OCI-LY7 (cell line): ENCODE measurements around the gene GIMAP7. TPM values are rescaled to one million over a fixed set of nuclear protein-coding genes. Genes with fewer than 3 reads are reported as not detected.

ENCODE experiments used
- BruUV-seq: library from RNA; stranded (reverse); fragments of 400-500 nt; replicated peaks from 2 replicates; lab custom pipeline; 2021; lab: Mats Ljungman, UMichigan
- CTCF ChIA-PET: fragments of 300-600 bp; sonication (Branson Sonifier 250); formaldehyde crosslinking; loops from one replicate; lab custom pipeline; 2022; ENCODE audit warnings: antibody characterized with exemption; ENCODE audit not compliant: unreplicated experiment; lab: Charles Lee
- POLR2A ChIA-PET: fragments of 300-600 bp; sonication (Branson Sonifier 250); formaldehyde crosslinking; loops from one replicate; lab custom pipeline; 2022; ENCODE audit warnings: antibody characterized with exemption; lab: Charles Lee
- DNase-seq: peaks from one replicate; pipeline ENCODE4 v3.0.0-alpha.2; 2015; ENCODE audit warnings: low spot score
- H2AFZ ChIP-seq: fragments of 200-600 bp; sonication (generic), shearing (Covaris generic); 2 replicates; pipeline ENCODE4 v1.6.1; 2014; ENCODE audit warnings: mild to moderate bottlenecking, antibody characterized with exemption, low read length, moderate library complexity
- H3K27ac ChIP-seq: fragments of 200-600 bp; sonication (generic); 2 replicates; pipeline ENCODE4 v1.5.1; 2014; ENCODE audit warnings: mixed run types, low read depth, mild to moderate bottlenecking, moderate library complexity, low read length, inconsistent platforms; ENCODE audit not compliant: poor library complexity, severe bottlenecking
- H3K36me3 ChIP-seq: fragments of 200-600 bp; sonication (generic); 2 replicates; pipeline ENCODE4 v1.6.1; 2014; ENCODE audit warnings: mild to moderate bottlenecking, antibody characterized with exemption, low read length, moderate library complexity, mixed read lengths; ENCODE audit not compliant: insufficient read depth
- H3K4me1 ChIP-seq: fragments of 200-600 bp; sonication (generic); 2 replicates; pipeline ENCODE4 v1.5.1; 2014; ENCODE audit warnings: mild to moderate bottlenecking, low read length; ENCODE audit not compliant: insufficient read depth, poor library complexity, severe bottlenecking
- H3K4me2 ChIP-seq: fragments of 200-600 bp; sonication (generic); 2 replicates; pipeline ENCODE4 v1.6.1; 2014; ENCODE audit warnings: mild to moderate bottlenecking, low read length
- H3K4me3 ChIP-seq: fragments of 200-600 bp; sonication (generic); 2 replicates; pipeline ENCODE4 v1.5.1; 2014; ENCODE audit warnings: mild to moderate bottlenecking, low read depth, low read length; ENCODE audit not compliant: poor library complexity, severe bottlenecking
- H3K79me2 ChIP-seq: fragments of 200-600 bp; sonication (generic); 2 replicates; pipeline ENCODE4 v1.6.1; 2016; ENCODE audit warnings: low read depth, mild to moderate bottlenecking, low read length, moderate library complexity, mixed read lengths; ENCODE audit not compliant: insufficient read depth
- H3K9me2 ChIP-seq: fragments of 200-600 bp; sonication (generic); 2 replicates; pipeline ENCODE4 v1.6.1; 2016; ENCODE audit warnings: mild to moderate bottlenecking, low read length, mixed read lengths; ENCODE audit not compliant: insufficient read depth
- H3K9me3 ChIP-seq: fragments of 200-600 bp; sonication (generic); 2 replicates; pipeline ENCODE4 v1.6.1; 2014; ENCODE audit warnings: mild to moderate bottlenecking, mixed run types, low read length, mixed read lengths
- H4K20me1 ChIP-seq: fragments of 200-600 bp; sonication (generic); 2 replicates; pipeline ENCODE4 v1.6.1; 2014; ENCODE audit warnings: mild to moderate bottlenecking, antibody characterized with exemption, low read length, moderate library complexity, mixed read lengths; ENCODE audit not compliant: insufficient read depth
- CTCF ChIP-seq: fragments of 200-600 bp; sonication (generic); conservative IDR thresholded peaks from 2 replicates; pipeline ENCODE4 v1.5.1; 2014; ENCODE audit warnings: mild to moderate bottlenecking, antibody characterized with exemption, low read length, moderate library complexity, mixed read lengths
- EZH2phosphoT487 ChIP-seq: fragments of 200-600 bp; sonication (generic); IDR thresholded peaks from 2 replicates; pipeline ENCODE4 v1.6.1; 2018; ENCODE audit warnings: low read depth, borderline replicate concordance, mild to moderate bottlenecking, mixed run types, antibody characterized with exemption, low read length, moderate library complexity, mixed read lengths
- intact Hi-C: fragments of 100-400 bp; cut with micrococcal nuclease; formaldehyde crosslinking; loops from one replicate; pipeline ENCODE4 v1.10.0; 2022; ENCODE audit not compliant: unreplicated experiment
- total RNA-seq, 2 experiments: library from RNA; depleted of rRNA in 1 of 2; stranded (reverse); fragments of >200 nt in 1 of 2; shearing (Covaris generic) in 1 of 2; gene quantifications; 2 replicates each; pipeline ENCODE4 v1.2.3, GENCODE V29; 2014 to 2022

GIMAP7 gene
- total RNA-seq, 2 experiments from 2014 or later, result not detected

DNA sequence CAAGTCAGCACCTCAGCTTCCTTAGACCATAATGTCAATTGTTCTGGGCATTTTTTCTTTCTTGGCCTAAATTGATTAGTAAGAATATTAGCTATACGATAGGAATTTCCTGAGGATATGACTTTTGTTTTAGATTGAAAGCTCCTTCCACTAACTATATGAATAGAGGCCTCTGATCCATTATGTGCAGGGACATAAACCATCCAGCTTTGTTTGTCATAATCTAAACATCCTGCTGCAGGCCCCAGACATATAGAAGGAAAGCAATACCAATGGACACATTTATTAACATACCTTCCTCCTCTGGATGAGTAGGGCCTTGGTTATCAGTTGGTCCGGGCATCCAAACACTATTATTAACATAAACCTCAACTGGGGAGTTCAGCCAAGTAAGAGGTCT lies 48.2 kb downstream of the GIMAP7 start:
- no peaks in the 10 kb centered on the region for H3K9me2 ChIP-seq
- intact Hi-C loops, result loop anchor here (5.0 kb wide), 1 partner anchor 116 kb away; no protein-coding TSS in a partner anchor
- H2AFZ ChIP-seq, result no peak overlapping the region
- 0 out of 2 replicates have a peak, but pooled peaks cover 11% of the 10 kb centered on the region for H3K9me3 ChIP-seq
- H3K4me1 ChIP-seq, result no peaks in the 10 kb centered on the region
- BruUV-seq, result no TSS peak
- no peak overlapping the region for H3K27ac ChIP-seq
- H3K79me2 ChIP-seq, result no peaks in the 10 kb centered on the region
- H3K4me3 ChIP-seq, result no peak overlapping the region
- no peak for TF ChIP-seq EZH2phosphoT487
- no peak for TF ChIP-seq CTCF
- no peak overlapping the region for H3K4me2 ChIP-seq
- CTCF ChIA-PET, result no interaction called here
- no peaks in the 10 kb centered on the region for H3K36me3 ChIP-seq
- DNase-seq, result no peak
- no peaks in the 10 kb centered on the region for H4K20me1 ChIP-seq
- POLR2A ChIA-PET, result no interaction called here

- no peak overlapping the region for H2AFZ ChIP-seq
- no peaks in the 10 kb centered on the region for H3K79me2 ChIP-seq
- intact Hi-C loops, result loop anchor here (5.0 kb wide), 1 partner anchor 117 kb away; no protein-coding TSS in a partner anchor
- no peak overlapping the region for H3K4me2 ChIP-seq
- H3K4me3 ChIP-seq, result no peak overlapping the region
- no peak overlapping the region for H3K27ac ChIP-seq
- no TSS peak for BruUV-seq
- H3K36me3 ChIP-seq, result no peaks in the 10 kb centered on the region
- ChIA-PET POLR2A (no interaction called here), CTCF (no interaction called here)
- 0 out of 2 replicates have a peak, but pooled peaks cover 11% of the 10 kb centered on the region for H3K9me3 ChIP-seq
- no peaks in the 10 kb centered on the region for H4K20me1 ChIP-seq
- H3K4me1 ChIP-seq, result no peaks in the 10 kb centered on the region
- no peak for DNase-seq
- H3K9me2 ChIP-seq, result no peaks in the 10 kb centered on the region
- TF ChIP-seq CTCF, result no peak
- no peak for TF ChIP-seq EZH2phosphoT487
These were observed 49.3 kb downstream of the GIMAP7 start for GRCh38 chr7:150564006-150564405.

DNA sequence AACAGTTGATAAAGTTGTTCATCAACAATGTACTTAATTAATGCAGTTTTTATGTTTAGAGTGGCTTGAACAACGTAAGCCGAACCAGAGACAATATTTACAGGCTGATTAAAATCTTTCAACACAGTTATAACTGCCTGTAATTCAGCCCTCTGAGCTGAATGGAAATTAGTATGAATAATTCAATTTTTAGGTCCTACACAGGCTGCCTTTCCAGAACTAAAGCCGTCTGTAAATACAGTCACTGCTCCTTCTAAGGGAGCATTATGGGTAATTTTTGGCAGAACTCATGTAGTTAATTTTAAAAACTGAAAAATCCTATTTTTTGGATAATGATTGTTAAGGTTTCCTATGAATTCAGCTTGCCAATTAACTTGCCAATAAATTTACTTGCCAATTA lies 49.9 kb downstream of the GIMAP7 start:
- no peaks in the 10 kb centered on the region for H3K79me2 ChIP-seq
- H3K9me2 ChIP-seq, result no peaks in the 10 kb centered on the region
- ChIA-PET POLR2A (no interaction called here), CTCF (no interaction called here)
- no TSS peak for BruUV-seq
- 0 out of 2 replicates have a peak, but pooled peaks cover 9% of the 10 kb centered on the region for H3K9me3 ChIP-seq
- H3K4me3 ChIP-seq, result no peak overlapping the region
- TF ChIP-seq CTCF (no peak), EZH2phosphoT487 (no peak)
- no peak overlapping the region for H3K4me2 ChIP-seq
- H3K4me1 ChIP-seq, result no peaks in the 10 kb centered on the region
- H3K36me3 ChIP-seq, result no peaks in the 10 kb centered on the region
- no peak for DNase-seq
- no peaks in the 10 kb centered on the region for H4K20me1 ChIP-seq
- H2AFZ ChIP-seq, result no peak overlapping the region
- intact Hi-C loops, result loop anchor here (5.0 kb wide), 1 partner anchor 117 kb away; no protein-coding TSS in a partner anchor
- no peak overlapping the region for H3K27ac ChIP-seq
